Lower leg skin (tissue), 3 donors: ENCODE results near the gene SORT1.

Experiments used
- POLR2A ChIP-seq, 2 donors: fragments of 450-650 bp; IDR thresholded peaks; one replicate each; pipeline ENCODE4 v1.6.1; 2016 to 2017; ENCODE audit warnings: antibody characterized with exemption in 2 of 2, mild to moderate bottlenecking in 1 of 2, moderate library complexity in 1 of 2
- TF ChIP-seq, protein P1 (sequence below), 3 donors: fragments of 450-650 bp; IDR thresholded peaks; one replicate each; pipeline ENCODE4 v1.5.1; 2016; ENCODE audit warnings: antibody characterized with exemption in 3 of 3, mild to moderate bottlenecking in 3 of 3, moderate library complexity in 2 of 3

DNA sequence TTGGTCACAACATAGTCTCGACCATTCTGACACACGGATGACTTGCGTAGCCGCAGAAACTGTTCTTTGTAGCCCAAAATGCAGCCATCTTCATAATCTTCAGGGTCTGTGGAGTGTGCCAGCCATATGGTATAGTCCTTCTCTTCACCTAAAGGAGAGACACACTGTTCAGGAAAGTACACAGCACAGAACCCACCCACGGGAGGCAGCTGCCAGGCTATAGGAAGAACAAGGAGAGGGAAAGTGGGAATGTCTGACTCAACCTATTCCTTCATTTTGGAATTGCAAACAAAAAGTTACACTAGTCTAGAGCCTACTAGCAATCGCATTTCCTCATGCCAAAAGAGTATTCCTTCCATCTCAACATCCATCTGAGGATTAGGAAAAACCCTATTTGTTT lies 74.7 kb downstream of the SORT1 start:
- TF ChIP-seq, protein P1, sequence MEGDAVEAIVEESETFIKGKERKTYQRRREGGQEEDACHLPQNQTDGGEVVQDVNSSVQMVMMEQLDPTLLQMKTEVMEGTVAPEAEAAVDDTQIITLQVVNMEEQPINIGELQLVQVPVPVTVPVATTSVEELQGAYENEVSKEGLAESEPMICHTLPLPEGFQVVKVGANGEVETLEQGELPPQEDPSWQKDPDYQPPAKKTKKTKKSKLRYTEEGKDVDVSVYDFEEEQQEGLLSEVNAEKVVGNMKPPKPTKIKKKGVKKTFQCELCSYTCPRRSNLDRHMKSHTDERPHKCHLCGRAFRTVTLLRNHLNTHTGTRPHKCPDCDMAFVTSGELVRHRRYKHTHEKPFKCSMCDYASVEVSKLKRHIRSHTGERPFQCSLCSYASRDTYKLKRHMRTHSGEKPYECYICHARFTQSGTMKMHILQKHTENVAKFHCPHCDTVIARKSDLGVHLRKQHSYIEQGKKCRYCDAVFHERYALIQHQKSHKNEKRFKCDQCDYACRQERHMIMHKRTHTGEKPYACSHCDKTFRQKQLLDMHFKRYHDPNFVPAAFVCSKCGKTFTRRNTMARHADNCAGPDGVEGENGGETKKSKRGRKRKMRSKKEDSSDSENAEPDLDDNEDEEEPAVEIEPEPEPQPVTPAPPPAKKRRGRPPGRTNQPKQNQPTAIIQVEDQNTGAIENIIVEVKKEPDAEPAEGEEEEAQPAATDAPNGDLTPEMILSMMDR (IDR thresholded peaks at IDR 0.05) = no peak
- TF ChIP-seq POLR2A (IDR thresholded peaks at IDR 0.05) = no peak
